Measurements from ENCODE around the gene SOCS7. TPM values are rescaled to one million over a fixed set of nuclear protein-coding genes. Genes with fewer than 3 reads are reported as not detected.
"Not testable (repeated sequence)": the region's sequence is repeated elsewhere in the genome, so short reads cannot be mapped to it uniquely, and the experiment has no call there.

Gene SOCS7
- total and polyA plus RNA-seq, 7 experiments from 2014 or later: 0.57 to 23.3 (median 19.6) TPM

DNA sequence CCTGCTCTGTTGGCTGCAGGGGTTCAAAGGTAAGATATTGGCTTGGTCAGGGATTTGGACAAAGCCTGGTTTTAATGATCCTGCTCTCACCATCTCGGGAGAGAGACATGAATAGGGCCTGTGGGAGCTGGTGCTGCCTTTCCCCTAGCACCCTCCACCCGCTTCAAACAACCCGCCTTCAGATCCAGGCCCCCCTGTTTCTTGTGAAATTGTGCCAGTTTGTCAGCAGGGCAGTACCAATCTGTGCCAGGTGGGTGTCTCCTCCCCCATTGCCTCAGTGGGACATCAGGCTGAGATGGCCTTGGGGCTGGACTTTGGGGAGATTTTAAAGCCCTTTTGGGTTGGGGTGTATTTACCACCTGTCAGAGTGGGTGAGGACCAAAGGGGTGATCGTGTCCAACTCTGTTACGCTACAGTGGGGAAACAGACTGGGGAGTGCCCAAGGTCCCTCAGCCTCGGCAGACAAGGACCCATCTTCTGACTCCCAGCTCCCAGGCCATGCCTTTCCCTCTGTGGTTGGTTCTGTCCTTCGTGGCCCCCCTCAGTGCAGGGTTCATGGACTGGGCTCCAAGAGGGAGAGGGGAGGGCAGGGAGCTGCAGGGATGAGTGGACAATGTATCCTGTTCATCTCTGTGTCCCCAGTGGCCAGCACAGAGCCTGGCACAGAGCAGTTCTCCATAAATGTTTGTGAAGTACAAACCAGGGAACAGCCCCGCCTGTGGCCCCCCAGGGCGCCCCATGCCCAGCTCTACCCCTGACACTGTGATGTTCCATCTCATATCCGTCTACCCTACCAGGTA, 79.9 kb downstream of the SOCS7 start:
- Histone ChIP-seq H3K27me3 (ENCODE audit: control insufficient read depth in 2 of 2, insufficient read depth in 2 of 2, low read length in 2 of 2) (peaks cover 0 to 4% of the 10 kb centered on the region in 2 donors), H3K4me1 (ENCODE audit: control insufficient read depth in 2 of 2, insufficient read depth in 2 of 2, low read length in 2 of 2) (peaks cover 5 to 10% of the 10 kb centered on the region in 2 donors), H3K27ac (ENCODE audit: low read depth, low read length) (no peak overlapping the region), H3K4me3 (ENCODE audit: low read length) (no peak overlapping the region), H3K9me3 (ENCODE audit: control insufficient read depth in 2 of 3, low read length in 3 of 3) (no peaks in the 10 kb centered on the region), H3K36me3 (ENCODE audit: control insufficient read depth in 2 of 3, insufficient read depth in 3 of 3, low read length in 3 of 3) (no peaks in the 10 kb centered on the region)
- intact Hi-C loops (cut with micrococcal nuclease): no loop called here
- Mint-ChIP-seq H3K27ac (peak overlapping the region in 3 of 9 donors; percentile 2 to 26 (median 7)), H3K36me3 (no peaks in the 10 kb centered on the region), H3K4me3 (peak overlapping the region in 1 of 10 donors; percentile 34), H3K9me3 (no peaks in the 10 kb centered on the region), H3K4me1 (peaks cover 7 to 17% (median 10%) of the 10 kb centered on the region in 7 donors), H3K27me3 (peaks cover 0 to 27% (median 0%) of the 10 kb centered on the region in 5 donors)
- DNase-seq (no peak), ATAC-seq (no peak)
- ChIA-PET CTCF (no interaction called here), POLR2A (no interaction called here)

GRCh38 chr17:38434178-38434665, 82.6 kb downstream of the SOCS7 start:
- Mint-ChIP-seq H3K36me3 (no peaks in the 10 kb centered on the region), H3K4me3 (no peak overlapping the region), H3K27ac (no peak overlapping the region), H3K4me1 (peaks cover 0 to 7% (median 3%) of the 10 kb centered on the region in 7 donors), H3K9me3 (peaks cover 0 to 1% (median 0%) of the 10 kb centered on the region in 11 donors), H3K27me3 (peaks cover 0 to 17% (median 0%) of the 10 kb centered on the region in 5 donors)
- Histone ChIP-seq H3K4me3 (ENCODE audit: low read length) (no peak overlapping the region), H3K9me3 (ENCODE audit: control insufficient read depth in 2 of 3, low read length in 3 of 3) (no peaks in the 10 kb centered on the region), H3K27ac (ENCODE audit: low read depth, low read length) (no peak overlapping the region), H3K27me3 (ENCODE audit: control insufficient read depth in 2 of 2, insufficient read depth in 2 of 2, low read length in 2 of 2) (no peaks in the 10 kb centered on the region), H3K36me3 (ENCODE audit: control insufficient read depth in 2 of 3, insufficient read depth in 3 of 3, low read length in 3 of 3) (no peaks in the 10 kb centered on the region), H3K4me1 (ENCODE audit: control insufficient read depth in 2 of 2, insufficient read depth in 2 of 2, low read length in 2 of 2) (no peaks in the 10 kb centered on the region)
- ATAC-seq: no peak
- ChIA-PET CTCF (no interaction called here), POLR2A (no interaction called here)
- intact Hi-C loops (cut with micrococcal nuclease): no loop called here
- DNase-seq: no peak

- H3K4me1 Mint-ChIP-seq: no peaks in the 10 kb centered on the region
- H3K36me3 Mint-ChIP-seq: no peaks in the 10 kb centered on the region
- Histone ChIP-seq H3K36me3 (ENCODE audit: control insufficient read depth in 2 of 3, insufficient read depth in 3 of 3, low read length in 3 of 3) (no peaks in the 10 kb centered on the region), H3K27me3 (ENCODE audit: control insufficient read depth in 2 of 2, insufficient read depth in 2 of 2, low read length in 2 of 2) (no peaks in the 10 kb centered on the region), H3K9me3 (ENCODE audit: control insufficient read depth in 2 of 3, low read length in 3 of 3) (no peaks in the 10 kb centered on the region), H3K4me1 (ENCODE audit: control insufficient read depth in 2 of 2, insufficient read depth in 2 of 2, low read length in 2 of 2) (no peaks in the 10 kb centered on the region), H3K4me3 (ENCODE audit: low read length) (no peak overlapping the region), H3K27ac (ENCODE audit: low read depth, low read length) (no peak overlapping the region)
- peaks cover 0 to 5% (median 0%) of the 10 kb centered on the region in 5 donors for H3K27me3 Mint-ChIP-seq
- DNase-seq: no peak
- no peak overlapping the region for H3K27ac Mint-ChIP-seq
- ChIA-PET CTCF (no interaction called here), POLR2A (no interaction called here)
- H3K4me3 Mint-ChIP-seq: no peak overlapping the region
- H3K9me3 Mint-ChIP-seq: peaks cover 0 to 1% (median 0%) of the 10 kb centered on the region in 11 donors
- ATAC-seq: no peak
- intact Hi-C loops (cut with micrococcal nuclease): no loop called here
These were observed 84.2 kb downstream of the SOCS7 start for GRCh38 chr17:38435795-38436194.

DNA sequence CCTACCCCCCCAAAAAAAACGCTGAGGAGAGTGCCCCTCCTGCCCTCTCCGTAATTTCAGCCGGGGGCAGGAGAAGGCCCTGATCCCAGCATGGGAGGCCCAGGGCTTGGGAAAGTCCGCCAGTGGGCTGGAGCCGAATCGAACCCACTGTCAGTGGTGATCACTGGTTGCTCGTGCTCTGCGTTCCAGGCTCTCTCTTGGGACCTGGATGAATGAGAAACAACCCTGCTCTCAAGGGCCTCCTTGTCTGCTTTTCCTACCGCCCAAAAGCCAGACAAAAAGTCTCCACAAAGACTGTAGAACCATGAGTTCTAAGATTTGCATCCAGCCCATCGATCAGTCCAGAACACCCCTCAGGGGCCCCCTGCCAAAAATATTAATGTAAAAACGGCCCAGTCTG, 84.7 kb downstream of the SOCS7 start:
- ChIA-PET POLR2A (no interaction called here), CTCF (interaction anchor here (0.6 kb wide), 1 partner anchor 224 kb away, joined by 4 read pairs; no protein-coding TSS in a partner anchor)
- peaks cover 0 to 6% (median 0%) of the 10 kb centered on the region in 5 donors for H3K27me3 Mint-ChIP-seq
- Histone ChIP-seq H3K36me3 (ENCODE audit: control insufficient read depth in 2 of 3, insufficient read depth in 3 of 3, low read length in 3 of 3) (no peaks in the 10 kb centered on the region), H3K9me3 (ENCODE audit: control insufficient read depth in 2 of 3, low read length in 3 of 3) (no peaks in the 10 kb centered on the region), H3K4me1 (ENCODE audit: control insufficient read depth in 2 of 2, insufficient read depth in 2 of 2, low read length in 2 of 2) (no peaks in the 10 kb centered on the region), H3K4me3 (ENCODE audit: low read length) (no peak overlapping the region), H3K27ac (ENCODE audit: low read depth, low read length) (no peak overlapping the region), H3K27me3 (ENCODE audit: control insufficient read depth in 2 of 2, insufficient read depth in 2 of 2, low read length in 2 of 2) (no peaks in the 10 kb centered on the region)
- no peaks in the 10 kb centered on the region for H3K36me3 Mint-ChIP-seq
- ATAC-seq: no peak
- H3K27ac Mint-ChIP-seq: no peak overlapping the region
- no peaks in the 10 kb centered on the region for H3K4me1 Mint-ChIP-seq
- H3K4me3 Mint-ChIP-seq: no peak overlapping the region
- H3K9me3 Mint-ChIP-seq: peaks cover 0 to 1% (median 0%) of the 10 kb centered on the region in 11 donors
- no peak for DNase-seq
- intact Hi-C loops (cut with micrococcal nuclease): no loop called here

DNA sequence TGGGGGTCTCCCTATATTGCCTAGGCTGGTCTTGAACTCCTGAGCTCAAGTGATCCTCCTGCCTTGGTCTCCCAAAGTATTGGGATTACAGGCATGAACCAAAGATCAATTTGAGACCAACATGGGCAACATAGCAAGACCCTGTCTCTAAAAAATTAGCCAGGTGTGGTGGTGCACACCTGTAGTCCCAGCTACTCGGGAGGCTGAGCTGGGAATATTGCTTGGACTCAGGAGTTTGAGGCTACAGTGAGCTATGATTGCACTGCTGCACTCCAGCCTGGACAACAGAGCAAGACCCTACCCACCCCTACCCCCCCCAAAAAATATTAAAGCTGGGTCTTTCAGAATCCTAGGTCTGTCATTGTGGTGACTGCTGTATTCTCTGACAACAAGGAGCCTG, 85.7 kb downstream of the SOCS7 start:
- H3K27me3 ChIP-seq (ENCODE audit: control insufficient read depth in 2 of 2, insufficient read depth in 2 of 2, low read length in 2 of 2); H3K27me3 Mint-ChIP-seq; ATAC-seq; H3K4me1 Mint-ChIP-seq; H3K4me3 Mint-ChIP-seq; H3K9me3 ChIP-seq (ENCODE audit: control insufficient read depth in 2 of 3, low read length in 3 of 3); intact Hi-C loops (cut with micrococcal nuclease); DNase-seq; H3K27ac ChIP-seq (ENCODE audit: low read depth, low read length); CTCF ChIA-PET; H3K36me3 ChIP-seq (ENCODE audit: control insufficient read depth in 2 of 3, insufficient read depth in 3 of 3, low read length in 3 of 3); H3K9me3 Mint-ChIP-seq; POLR2A ChIA-PET; H3K27ac Mint-ChIP-seq; H3K36me3 Mint-ChIP-seq; H3K4me1 ChIP-seq (ENCODE audit: control insufficient read depth in 2 of 2, insufficient read depth in 2 of 2, low read length in 2 of 2); H3K4me3 ChIP-seq (ENCODE audit: low read length): not testable (repeated sequence)

- peaks cover 0 to 15% (median 11%) of the 10 kb centered on the region in 7 donors for H3K4me1 Mint-ChIP-seq
- intact Hi-C loops (cut with micrococcal nuclease): no loop called here
- CTCF ChIA-PET: no interaction called here
These were observed 87.8 kb downstream of the SOCS7 start for GRCh38 chr17:38439436-38439835.

More at GRCh38 chr17:38439436-38439835, 87.8 kb downstream of the SOCS7 start:
- Histone ChIP-seq H3K27me3 (ENCODE audit: control insufficient read depth in 2 of 2, insufficient read depth in 2 of 2, low read length in 2 of 2) (no peaks in the 10 kb centered on the region), H3K4me3 (ENCODE audit: low read length) (no peak overlapping the region), H3K36me3 (ENCODE audit: control insufficient read depth in 2 of 3, insufficient read depth in 3 of 3, low read length in 3 of 3) (no peaks in the 10 kb centered on the region), H3K9me3 (ENCODE audit: control insufficient read depth in 2 of 3, low read length in 3 of 3) (no peaks in the 10 kb centered on the region), H3K4me1 (ENCODE audit: control insufficient read depth in 2 of 2, insufficient read depth in 2 of 2, low read length in 2 of 2) (peaks cover 0 to 8% of the 10 kb centered on the region in 2 donors), H3K27ac (ENCODE audit: low read depth, low read length) (no peak overlapping the region)
- peaks cover 0 to 1% (median 0%) of the 10 kb centered on the region in 11 donors for H3K9me3 Mint-ChIP-seq
- peaks cover 0 to 11% (median 0%) of the 10 kb centered on the region in 5 donors for H3K27me3 Mint-ChIP-seq
- DNase-seq: no peak
- no peak for ATAC-seq
- no peaks in the 10 kb centered on the region for H3K36me3 Mint-ChIP-seq
- POLR2A ChIA-PET: interaction anchor here (0.9 kb wide), 1 partner anchor 9 kb away, joined by 3 read pairs; no protein-coding TSS in a partner anchor
- H3K4me3 Mint-ChIP-seq: no peak overlapping the region
- H3K27ac Mint-ChIP-seq: no peak overlapping the region

Data from naive thymus-derived CD4-positive, alpha-beta T cell (primary cell).